RPMI7951 (cell line): ENCODE results near the gene PHYKPL. TPM values are rescaled to one million over a fixed set of nuclear protein-coding genes. Genes with fewer than 3 reads are reported as not detected.
"Not testable (repeated sequence)": the region's sequence is repeated elsewhere in the genome, so short reads cannot be mapped to it uniquely, and the experiment has no call there.

Source experiments
- DNase-seq: peaks from one replicate; pipeline ENCODE4 v3.0.0-alpha.2; 2012; ENCODE audit warnings: low read depth
- total RNA-seq: library from RNA; depleted of rRNA; stranded (reverse); fragments of >200 nt; shearing (Covaris generic); gene quantifications from 2 replicates; pipeline ENCODE4 v1.2.3, GENCODE V29; 2014

The PHYKPL gene
- total RNA-seq, 1 experiment from 2014 or later: 6.5 TPM

DNA sequence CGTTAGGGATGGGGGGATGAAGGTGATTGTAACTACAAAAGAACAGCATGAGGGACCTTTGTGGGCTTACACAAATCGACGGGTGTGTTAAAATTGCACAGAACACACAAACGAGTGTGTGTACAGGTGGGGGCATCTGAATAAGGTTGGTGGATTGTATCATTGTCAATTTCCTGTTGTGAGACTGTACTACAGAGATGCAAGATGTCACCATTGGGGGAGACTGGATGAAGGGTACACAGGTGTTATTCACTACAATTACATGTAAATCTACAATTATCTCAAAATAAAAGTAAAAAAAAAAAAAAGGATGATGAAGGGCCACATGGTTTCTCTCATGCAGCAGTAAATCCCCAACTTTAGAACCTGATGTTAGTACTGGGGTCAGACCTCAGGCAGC, 31.4 kb upstream of the PHYKPL start:
- DNase-seq: no peak

DNA sequence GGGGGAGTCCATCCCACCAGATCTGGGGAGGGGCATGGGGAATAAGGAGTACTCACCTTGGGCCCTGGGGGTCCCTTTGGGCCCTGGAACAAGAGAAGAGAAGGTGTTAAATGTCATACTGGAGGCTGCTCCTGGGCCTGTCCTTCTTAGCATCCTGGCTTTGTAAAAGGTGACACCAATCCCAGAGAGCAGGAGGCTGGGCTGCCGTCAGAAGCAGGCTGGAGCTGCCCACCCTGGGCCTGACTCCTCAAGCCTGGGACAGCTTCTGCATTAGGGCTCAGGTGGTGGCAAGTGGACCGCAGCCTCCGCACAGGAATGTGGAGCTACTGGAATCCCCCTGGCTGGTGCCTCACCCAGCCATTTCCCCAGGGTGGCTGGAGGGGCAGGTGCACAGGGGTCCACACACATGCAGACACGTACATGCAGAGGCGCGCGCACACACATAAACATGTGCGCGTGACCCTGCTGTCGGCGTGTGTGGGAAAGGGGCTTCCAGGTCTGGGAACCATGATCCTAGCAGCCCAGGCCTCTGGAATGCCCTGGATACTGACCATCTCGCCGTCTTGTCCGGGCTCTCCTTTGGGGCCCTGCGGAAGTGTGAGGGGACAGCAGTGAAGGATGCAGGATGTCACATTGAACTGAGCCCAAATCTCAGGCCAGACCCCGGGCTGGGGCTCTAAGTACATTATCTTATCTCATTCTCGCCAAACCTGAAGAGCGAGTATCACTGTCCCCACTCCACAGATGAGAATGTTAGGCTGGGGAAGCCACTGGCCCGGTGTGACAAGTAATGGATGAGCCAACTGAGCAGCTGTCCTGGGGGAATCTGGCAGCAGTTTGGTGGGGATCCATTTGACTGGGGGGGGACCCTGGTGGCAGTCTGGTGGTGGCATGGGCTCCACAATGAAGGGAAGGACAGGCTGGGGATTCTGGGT, 29.3 kb upstream of the PHYKPL start:
- DNase-seq: no peak

DNA sequence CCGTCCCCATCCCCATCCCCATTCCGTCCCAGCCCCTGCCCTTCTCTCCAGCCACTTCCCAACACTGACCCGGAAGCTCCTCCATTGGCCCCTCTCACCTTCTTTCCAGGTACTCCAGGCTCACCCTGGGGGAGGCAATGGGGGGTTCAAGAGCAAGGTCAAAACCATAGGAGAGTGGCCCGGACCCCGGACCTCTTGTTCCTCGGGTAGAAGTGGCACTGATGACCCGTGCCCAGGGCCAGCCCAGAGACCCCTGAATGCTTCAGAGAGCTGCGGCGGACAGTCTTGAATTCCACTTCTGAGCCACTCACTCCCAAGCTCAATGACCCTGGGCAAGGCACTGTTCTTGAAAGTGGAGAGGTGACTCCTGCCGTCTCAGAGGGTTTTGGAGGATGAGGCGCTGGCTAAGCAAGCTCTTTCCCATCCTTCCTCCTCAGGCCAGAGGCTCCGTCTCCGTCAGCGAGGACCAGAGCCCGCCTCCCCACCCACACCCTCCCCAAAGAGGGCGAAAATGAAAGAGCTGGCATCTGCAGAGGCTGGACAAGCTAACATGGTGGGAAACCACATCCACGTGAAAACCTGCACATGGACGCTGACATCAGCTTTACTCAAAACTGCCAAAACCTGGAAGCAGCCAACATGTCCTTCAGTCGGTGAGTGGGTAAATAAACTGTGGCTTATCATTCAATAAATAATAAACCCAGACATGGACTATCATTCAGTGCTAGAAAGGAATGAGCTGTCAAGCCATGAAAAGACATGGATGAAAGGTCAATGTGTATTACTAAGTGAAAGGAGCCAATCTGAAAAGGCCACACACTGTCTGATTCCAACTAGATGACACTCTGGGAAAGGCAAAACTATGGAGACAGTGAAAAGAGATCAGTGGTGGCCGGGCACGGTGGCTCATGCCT, 27.3 kb upstream of the PHYKPL start:
- no peak for DNase-seq

DNA sequence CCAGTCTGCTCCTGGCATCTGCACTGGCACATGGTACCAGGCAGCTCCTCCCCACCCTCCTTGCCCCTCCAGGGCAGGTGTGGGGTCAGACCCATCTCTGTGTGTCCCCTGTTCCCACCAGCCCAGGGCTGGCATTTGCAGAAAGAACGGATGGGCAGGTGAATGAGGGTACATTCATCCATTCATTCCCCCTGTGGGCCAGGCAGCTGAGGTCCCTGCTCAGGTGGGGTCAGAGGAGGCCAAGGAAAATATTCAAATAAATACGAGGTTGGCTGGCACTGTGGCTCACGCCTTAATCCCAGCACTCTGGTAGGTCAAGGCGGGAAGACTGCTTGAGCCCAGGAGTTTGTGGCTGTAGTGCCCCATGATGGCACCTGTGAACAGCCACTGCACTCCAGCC, 25.0 kb upstream of the PHYKPL start:
- DNase-seq: no peak

GRCh38 chr5:178256746-178257145, 24.1 kb upstream of the PHYKPL start:
- DNase-seq: no peak

DNA sequence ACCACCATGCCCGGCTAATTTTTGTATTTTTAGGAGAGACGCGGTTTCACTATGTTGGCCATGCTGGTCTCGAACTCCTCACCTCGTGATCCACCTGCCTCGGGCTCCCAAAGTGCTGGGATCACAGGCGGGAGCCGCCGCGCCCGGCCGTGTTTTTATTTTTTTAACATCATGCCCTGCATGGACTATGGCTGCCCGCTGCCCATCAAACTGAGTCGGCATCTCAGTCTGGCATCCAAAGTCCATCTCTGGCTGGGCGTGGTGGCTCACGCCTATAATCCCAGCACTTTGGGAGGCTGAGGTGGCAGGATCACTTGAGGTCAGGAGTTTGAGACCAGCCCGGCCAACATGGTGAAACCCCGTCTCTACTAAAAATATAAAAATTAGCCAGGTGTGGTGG, 21.0 kb upstream of the PHYKPL start:
- DNase-seq: not testable (repeated sequence)

DNA sequence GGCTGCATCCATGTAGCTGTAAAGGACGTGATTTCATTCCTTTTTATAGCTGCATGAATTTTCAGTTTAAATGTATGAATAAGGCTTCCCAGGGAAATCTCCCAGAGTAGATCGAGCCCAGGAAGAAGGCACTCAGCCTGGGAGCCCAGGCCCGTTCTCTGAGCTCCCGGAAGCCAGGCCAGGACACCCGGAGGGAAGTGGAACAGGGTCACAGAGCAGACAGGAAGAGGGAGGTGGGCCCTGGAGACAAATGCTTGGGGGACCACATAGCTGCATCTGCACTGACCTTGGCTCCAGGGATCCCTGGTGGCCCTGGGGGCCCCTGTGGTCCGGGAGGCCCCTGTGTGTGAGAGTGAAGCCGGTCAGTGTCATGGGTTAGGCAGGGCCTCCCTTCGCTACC, 19.7 kb upstream of the PHYKPL start:
- no peak for DNase-seq

DNA sequence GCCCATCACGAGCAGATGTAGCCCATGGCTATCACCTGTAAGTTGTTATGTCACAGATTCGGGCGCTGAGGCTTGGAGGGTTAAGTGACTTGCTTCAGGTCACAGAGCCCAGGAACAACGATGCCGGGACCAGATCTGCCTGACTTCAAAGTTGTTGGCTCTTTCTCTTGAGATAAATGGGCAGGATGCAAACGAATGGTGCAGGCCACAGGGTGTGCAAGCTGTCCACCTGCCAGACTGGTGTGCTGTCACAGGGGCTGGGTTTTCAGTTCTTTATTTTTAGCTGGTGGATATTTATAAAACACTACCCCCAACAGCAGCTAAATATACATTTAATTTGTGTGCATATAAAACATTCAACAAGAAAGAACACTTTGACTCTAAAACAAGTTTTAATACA, 17.7 kb upstream of the PHYKPL start:
- DNase-seq: no peak

GRCh38 chr5:178249191-178249989, 16.8 kb upstream of the PHYKPL start:
- peak; percentile 92 for DNase-seq

GRCh38 chr5:178248750-178249149, 16.1 kb upstream of the PHYKPL start:
- no peak for DNase-seq

GRCh38 chr5:178247481-178248456, 15.2 kb upstream of the PHYKPL start:
- DNase-seq: no peak

GRCh38 chr5:178246624-178247279, 14.2 kb upstream of the PHYKPL start:
- DNase-seq: no peak

DNA sequence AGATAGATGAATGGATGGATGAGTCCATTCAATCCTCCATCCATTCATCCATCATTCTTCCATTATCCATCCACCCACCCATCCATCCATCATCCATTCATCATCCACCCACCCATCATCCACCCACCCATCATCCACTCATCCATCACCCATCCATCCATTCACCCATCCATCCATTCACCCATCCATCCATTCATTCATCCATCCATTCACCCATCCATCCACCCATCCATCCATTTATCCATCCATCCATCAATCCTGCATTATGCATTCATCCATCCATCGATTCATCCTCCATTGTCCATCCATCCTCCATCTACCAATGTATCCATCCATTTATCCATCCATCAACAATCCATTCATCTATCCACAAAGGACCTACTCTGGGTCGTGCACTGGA, 12.8 kb upstream of the PHYKPL start:
- no peak for DNase-seq

GRCh38 chr5:178244576-178244975, 12.0 kb upstream of the PHYKPL start:
- DNase-seq: no peak

DNA sequence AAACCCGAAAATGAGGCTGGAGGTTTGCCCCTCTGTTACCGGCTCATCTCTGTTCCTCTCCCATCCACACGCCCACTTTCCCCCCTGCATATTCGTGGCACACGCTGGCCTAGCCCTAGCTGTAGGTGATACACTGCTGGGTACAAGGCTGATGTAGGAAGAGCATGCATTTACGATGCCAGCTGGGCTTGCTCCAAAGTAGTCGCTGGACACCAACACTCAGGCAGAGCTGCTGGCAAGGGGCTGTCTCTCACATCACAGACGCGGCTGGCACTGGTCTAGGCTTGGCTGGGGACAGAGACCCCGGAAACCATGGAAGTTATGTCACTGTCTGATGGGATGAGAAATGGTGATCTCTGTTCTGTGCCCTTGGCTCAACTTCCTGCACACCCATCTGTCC, 9.8 kb upstream of the PHYKPL start:
- DNase-seq: no peak

DNA sequence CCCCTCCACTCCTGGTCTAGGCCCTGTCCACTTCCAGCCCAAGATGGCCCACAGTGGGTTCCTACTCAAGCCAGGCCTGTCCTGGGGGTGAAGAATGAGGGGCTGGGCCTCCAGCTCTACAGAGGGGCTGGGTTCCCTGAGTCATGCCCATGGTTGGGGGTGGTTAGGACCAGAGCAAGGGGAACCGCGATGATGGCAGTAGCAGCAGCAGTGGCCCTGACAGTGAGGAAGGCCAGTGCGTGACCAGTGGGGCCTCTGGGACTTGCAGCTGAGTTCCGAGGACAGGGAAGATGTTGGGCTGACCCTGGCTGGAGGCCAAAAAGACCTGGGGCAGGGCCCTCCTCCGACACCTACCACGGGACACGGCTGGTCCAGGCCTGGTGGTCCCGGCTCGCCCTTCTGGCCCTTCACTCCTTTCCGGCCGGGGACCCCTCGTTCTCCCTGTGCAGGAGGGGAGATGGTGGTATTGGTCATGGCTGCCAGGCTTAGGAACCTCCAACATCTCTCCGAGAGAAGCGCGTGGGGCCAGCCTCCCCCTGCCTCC, 9.2 kb upstream of the PHYKPL start:
- no peak for DNase-seq

DNA sequence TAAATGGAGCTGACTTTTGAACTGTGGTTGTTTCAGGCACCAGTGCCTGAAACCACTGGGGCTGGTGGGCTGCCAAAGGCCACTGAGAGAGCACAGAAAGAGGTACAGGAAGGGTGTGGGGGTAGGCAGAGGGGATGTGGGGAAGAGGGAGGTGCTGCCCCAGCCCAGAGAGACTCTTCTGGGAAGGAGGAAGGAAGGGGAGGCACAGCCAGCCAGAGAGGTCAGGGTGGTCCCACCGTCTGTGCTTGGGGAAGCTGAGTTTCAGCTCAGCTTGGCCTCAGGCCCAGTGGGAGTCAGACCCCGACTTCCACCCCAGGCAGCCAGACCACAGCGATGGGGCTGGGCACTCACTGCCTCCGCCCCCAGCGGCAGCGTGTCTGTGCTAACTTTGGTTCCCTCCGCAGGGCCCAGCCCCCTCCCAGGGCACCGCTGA, 8.6 kb upstream of the PHYKPL start:
- DNase-seq: no peak

- no peak for DNase-seq
Measured at GRCh38 chr5:178240766-178241165, 8.2 kb upstream of the PHYKPL start.

GRCh38 chr5:178240341-178240741, 7.7 kb upstream of the PHYKPL start:
- DNase-seq: no peak
